ENCODE results near the gene MAP1LC3C.

Gene MAP1LC3C

GRCh38 chr1:241947354-241947753, 51.5 kb downstream of the MAP1LC3C start:
- no peaks in the 10 kb centered on the region for H3K27me3 ChIP-seq (ENCODE audit: insufficient read depth, poor library complexity, severe bottlenecking)
- TF ChIP-seq GABPA (IDR thresholded peaks at IDR 0.05; ENCODE audit: low read depth), result no peak
- TF ChIP-seq SPI1 (IDR thresholded peaks at IDR 0.05; ENCODE audit: borderline replicate concordance, low read depth), result no peak
- no peak for TF ChIP-seq CTCF (IDR thresholded peaks at IDR 0.05; ENCODE audit: insufficient read depth, low read length)
- no peak for TF ChIP-seq POLR2AphosphoS5 (IDR thresholded peaks at IDR 0.05; ENCODE audit: low read depth)
- TF ChIP-seq REST (IDR thresholded peaks at IDR 0.05; ENCODE audit: insufficient replicate concordance, low read depth), result no peak
- H3K27ac ChIP-seq (replicated peaks), result no peak overlapping the region
- no peak overlapping the region for H3K4me3 ChIP-seq (replicated peaks; ENCODE audit: insufficient read depth, low read length)
- DNase-seq (ENCODE audit: low read depth in 1 of 2, low spot score in 1 of 2), result no peak
